HG03571 (cell line): ENCODE data around the gene LMNTD2.
"Not testable (repeated sequence)": the region's sequence is repeated elsewhere in the genome, so short reads cannot be mapped to it uniquely, and the experiment has no call there.

Experiments used
- ATAC-seq: cut with Tn5 transposase; IDR thresholded peaks from one replicate; pipeline ENCODE4 v1.9.1; 2021; ENCODE audit not compliant: unreplicated experiment

LMNTD2 gene

GRCh38 chr11:516918-517685 lies 43.4 kb downstream of the LMNTD2 start:
- ATAC-seq, result not testable (repeated sequence)

GRCh38 chr11:516400-516799 lies 44.1 kb downstream of the LMNTD2 start:
- ATAC-seq, result no peak

GRCh38 chr11:515131-515530 lies 45.4 kb downstream of the LMNTD2 start:
- ATAC-seq, result no peak

GRCh38 chr11:514606-515005 lies 45.9 kb downstream of the LMNTD2 start:
- ATAC-seq, result no peak

- no peak for ATAC-seq
These were observed 47.6 kb downstream of the LMNTD2 start for GRCh38 chr11:512761-513595.

GRCh38 chr11:508956-509355 lies 51.6 kb downstream of the LMNTD2 start:
- ATAC-seq, result no peak

- no peak for ATAC-seq
These were observed 52.6 kb downstream of the LMNTD2 start for GRCh38 chr11:507727-508515.

GRCh38 chr11:506995-507726 lies 53.4 kb downstream of the LMNTD2 start, which contains the start of gene RNH1:
TSS of gene RNH1 (minus strand) at chr11:507242. CDS start at chr11:502162, 5,080 bp downstream.
- peak; percentile 47 for ATAC-seq

GRCh38 chr11:506238-506994 lies 54.1 kb downstream of the LMNTD2 start:
- ATAC-seq, result peak; percentile 50

- ATAC-seq, result no peak
These were observed 55.6 kb downstream of the LMNTD2 start for GRCh38 chr11:504994-505344.
